IMR-90 (cell line): ENCODE measurements around the gene COL5A2. TPM values are rescaled to one million over a fixed set of nuclear protein-coding genes. Genes with fewer than 3 reads are reported as not detected.
A peak's percentile ranks its signal among the peaks of the same experiment; 100 is the strongest.

Experiments
- ATAC-seq: fragments of 200-7000 bp; cut with Tn5 transposase; 2 replicates; pipeline ENCODE4 v1.9.1; 2020; ENCODE audit warnings: low read depth, mild to moderate bottlenecking, moderate library complexity
- BruUV-seq: library from RNA; stranded (reverse); fragments of 400-500 nt; replicated peaks from 2 replicates; lab custom pipeline; 2021; lab: Mats Ljungman, UMichigan
- CTCF ChIA-PET: fragments of 300-600 bp; formaldehyde crosslinking; extraction: SDS; loops from one replicate; lab custom pipeline; 2021; ENCODE audit warnings: antibody characterized with exemption; lab: Yijun Ruan, JAX
- POLR2A ChIA-PET: fragments of 300-600 bp; sonication (Branson Sonifier 250); formaldehyde crosslinking; loops from one replicate; lab custom pipeline; 2022; ENCODE audit warnings: antibody characterized with exemption; ENCODE audit not compliant: unreplicated experiment; lab: Charles Lee
- DNase-seq: peaks from one replicate; pipeline ENCODE4 v3.0.0; 2013
- H2AFZ ChIP-seq: replicated peaks from 2 replicates; pipeline ENCODE3; 2013; ENCODE audit warnings: low read length, mild to moderate bottlenecking; ENCODE audit not compliant: poor library complexity
- H2AK5ac ChIP-seq: 2 replicates; pipeline ENCODE4 v1.6.1; 2013; ENCODE audit warnings: low read depth, low read length, inconsistent platforms
- H2AK9ac ChIP-seq: replicated peaks from 2 replicates; pipeline ENCODE3; 2013; ENCODE audit warnings: mild to moderate bottlenecking, low read depth, low read length, moderate library complexity; ENCODE audit not compliant: poor library complexity
- H2BK120ac ChIP-seq: 2 replicates; pipeline ENCODE4 v1.6.1; 2013; ENCODE audit warnings: low read depth, low read length, inconsistent platforms
- H2BK15ac ChIP-seq: 3 replicates; pipeline ENCODE4 v1.6.1; 2013; ENCODE audit warnings: low read depth, low read length, inconsistent platforms
- H2BK20ac ChIP-seq: 2 replicates; pipeline ENCODE4 v1.6.1; 2013; ENCODE audit warnings: low read depth, mild to moderate bottlenecking, inconsistent platforms, low read length, moderate library complexity
- H2BK5ac ChIP-seq: 2 replicates; pipeline ENCODE4 v1.6.1; 2013; ENCODE audit warnings: mild to moderate bottlenecking, low read depth, low read length, inconsistent platforms; ENCODE audit not compliant: poor library complexity, severe bottlenecking
- H3K14ac ChIP-seq: replicated peaks from 2 replicates; pipeline ENCODE4 v1.6.1; 2013; ENCODE audit warnings: low read depth, low read length, inconsistent platforms
- H3K18ac ChIP-seq: 2 replicates; pipeline ENCODE4 v1.6.1; 2013; ENCODE audit warnings: low read depth, low read length, control low read depth
- H3K23ac ChIP-seq: 2 replicates; pipeline ENCODE4 v1.6.1; 2013; ENCODE audit warnings: low read depth, low read length, inconsistent platforms
- H3K27ac ChIP-seq: 2 replicates; pipeline ENCODE4 v1.5.1; 2013; ENCODE audit warnings: mild to moderate bottlenecking, control low read depth, low read length; ENCODE audit not compliant: insufficient read depth
- H3K27me3 ChIP-seq: 2 replicates; pipeline ENCODE4 v1.6.1; 2013; ENCODE audit warnings: low read length; ENCODE audit not compliant: control insufficient read depth, insufficient read depth
- H3K36me3 ChIP-seq: 2 replicates; pipeline ENCODE4 v1.6.1; 2013; ENCODE audit warnings: low read length, mixed read lengths; ENCODE audit not compliant: control insufficient read depth, insufficient read depth
- H3K4ac ChIP-seq: 2 replicates; pipeline ENCODE4 v1.6.1; 2013; ENCODE audit warnings: low read depth, low read length, inconsistent platforms
- H3K4me1 ChIP-seq: 2 replicates; pipeline ENCODE4 v1.6.1; 2013; ENCODE audit warnings: low read length, mixed read lengths; ENCODE audit not compliant: control insufficient read depth, insufficient read depth
- H3K4me2 ChIP-seq: 2 replicates; pipeline ENCODE4 v1.6.1; 2013; ENCODE audit warnings: low read depth, mild to moderate bottlenecking, control low read depth, low read length, moderate library complexity
- H3K4me3 ChIP-seq: 2 replicates; pipeline ENCODE4 v1.5.1; 2013; ENCODE audit warnings: low read depth, mild to moderate bottlenecking, control low read depth, low read length, moderate library complexity; ENCODE audit not compliant: insufficient read depth
- H3K56ac ChIP-seq: 2 replicates; pipeline ENCODE4 v1.6.1; 2013; ENCODE audit warnings: low read length, inconsistent platforms; ENCODE audit not compliant: insufficient read depth; ENCODE audit errors: extremely low read depth
- H3K79me1 ChIP-seq, 2 experiments: 2 replicates each; pipeline ENCODE4 v1.6.1; 2013; ENCODE audit warnings: low read length in 2 of 2, inconsistent platforms in 1 of 2, low read depth in 1 of 2
- H3K9ac ChIP-seq: 2 replicates; pipeline ENCODE4 v1.6.1; 2013; ENCODE audit warnings: low read depth, low read length, control low read depth
- H3K9me1 ChIP-seq: 2 replicates; pipeline ENCODE4 v1.6.1; 2013; ENCODE audit warnings: low read length, inconsistent platforms; ENCODE audit not compliant: insufficient read depth
- H3K9me3 ChIP-seq: 2 replicates; pipeline ENCODE4 v1.6.1; 2013; ENCODE audit warnings: low read length; ENCODE audit not compliant: control insufficient read depth, insufficient read depth
- H4K20me1 ChIP-seq: 2 replicates; pipeline ENCODE4 v1.6.1; 2013; ENCODE audit warnings: low read length, inconsistent platforms; ENCODE audit not compliant: insufficient read depth
- H4K5ac ChIP-seq: 2 replicates; pipeline ENCODE4 v1.6.1; 2013; ENCODE audit warnings: mild to moderate bottlenecking, low read depth, low read length, control low read depth
- H4K8ac ChIP-seq, 2 experiments: 2 replicates each; pipeline ENCODE4 v1.6.1; 2013; ENCODE audit warnings: low read depth in 2 of 2, low read length in 2 of 2, control low read depth in 1 of 2, inconsistent platforms in 1 of 2
- H4K91ac ChIP-seq: 2 replicates; pipeline ENCODE4 v1.6.1; 2013; ENCODE audit warnings: low read depth, low read length, inconsistent platforms; ENCODE audit not compliant: insufficient read depth
- BHLHE40 ChIP-seq: fragments of 150-350 bp; IDR thresholded peaks from 2 replicates; pipeline ENCODE4 v1.6.1; 2016; ENCODE audit warnings: mild to moderate bottlenecking, low read depth, low read length
- CEBPB ChIP-seq: IDR thresholded peaks from 2 replicates; pipeline ENCODE4 v1.6.1; 2012; ENCODE audit warnings: low read depth, low read length, improper control_type of control experiment
- CHD1 ChIP-seq: IDR thresholded peaks from 2 replicates; pipeline ENCODE4 v1.6.1; 2012; ENCODE audit warnings: low read depth, low read length, improper control_type of control experiment
- CTCF ChIP-seq: conservative IDR thresholded peaks from 2 replicates; pipeline ENCODE4 v1.5.1; 2012; ENCODE audit warnings: mild to moderate bottlenecking, low read depth, low read length, improper control_type of control experiment
- ELK1 ChIP-seq: fragments of 150-350 bp; IDR thresholded peaks from 2 replicates; pipeline ENCODE4 v1.6.1; 2016; ENCODE audit warnings: low read depth, mild to moderate bottlenecking, low read length, moderate library complexity, borderline replicate concordance
- FOS ChIP-seq: fragments of 150-350 bp; IDR thresholded peaks from 2 replicates; pipeline ENCODE4 v1.6.1; 2016; ENCODE audit warnings: low read depth, low read length
- MAFK ChIP-seq: IDR thresholded peaks from 2 replicates; pipeline ENCODE4 v1.6.1; 2012; ENCODE audit warnings: low read depth, low read length, improper control_type of control experiment
- MAZ ChIP-seq: IDR thresholded peaks from 2 replicates; pipeline ENCODE4 v1.6.1; 2012; ENCODE audit warnings: low read depth, mild to moderate bottlenecking, low read length, improper control_type of control experiment, moderate library complexity, borderline replicate concordance
- MXI1 ChIP-seq: IDR thresholded peaks from 2 replicates; pipeline ENCODE4 v1.6.1; 2012; ENCODE audit warnings: low read depth, mild to moderate bottlenecking, low read length, moderate library complexity, borderline replicate concordance
- NFE2L2 ChIP-seq: fragments of 150-350 bp; IDR thresholded peaks from 2 replicates; pipeline ENCODE4 v1.6.1; 2016; ENCODE audit warnings: low read depth, mild to moderate bottlenecking, low read length
- POLR2A ChIP-seq: IDR thresholded peaks from 2 replicates; pipeline ENCODE4 v1.6.1; 2012; ENCODE audit warnings: mild to moderate bottlenecking, low read depth, low read length
- RAD21 ChIP-seq: IDR thresholded peaks from 2 replicates; pipeline ENCODE4 v1.6.1; 2012; ENCODE audit warnings: low read length, improper control_type of control experiment
- RFX5 ChIP-seq: IDR thresholded peaks from 2 replicates; pipeline ENCODE4 v1.8.0; 2012; ENCODE audit warnings: low read depth, mild to moderate bottlenecking, low read length, moderate library complexity
- WGBS, 2 experiments: methylation state at CpG; one replicate each; pipeline versions ENCODE4 v1.1.5 to v1.1.7; 2013; ENCODE audit warnings: missing lambda C conversion rate in 2 of 2; ENCODE audit not compliant: insufficient read length in 1 of 2; ENCODE audit errors: extremely low coverage in 2 of 2; 5-methylcytosine and 5-hydroxymethylcytosine counted together
- dilution Hi-C: fragments of 300-500 bp; cut with HindIII; formaldehyde crosslinking; loops from one replicate; pipeline ENCODE4 v1.14.3; 2018; ENCODE audit warnings: low sequenced_read_pairs; ENCODE audit not compliant: unreplicated experiment
- in situ Hi-C: fragments of 300-500 bp; cut with MboI; formaldehyde crosslinking; loops from 3 replicates; pipeline ENCODE4 v1.14.3; 2019; ENCODE audit warnings: low sequenced_read_pairs, inconsistent platforms, mixed read lengths
- intact Hi-C: fragments of 100-400 bp; cut with micrococcal nuclease; formaldehyde crosslinking; loops from 2 replicates; pipeline ENCODE4 v1.10.0; 2022
- polyA plus RNA-seq, 3 experiments: library from polyadenylated mRNA; depleted of rRNA; stranded (reverse); fragments of >200 nt; gene quantifications; 2 replicates each; pipeline ENCODE4 v1.2.3, GENCODE V29; 2012; ENCODE audit warnings: low replicate concordance in 1 of 3
- total RNA-seq: library from RNA; depleted of rRNA; stranded (reverse); fragments of >200 nt; gene quantifications from 2 replicates; pipeline ENCODE4 v1.2.3, GENCODE V29; 2012

Gene COL5A2
- total and polyA plus RNA-seq, 2 of the 4 experiments (the other 2 are of a cell fraction): 181 to 257 TPM

GRCh38 chr2:189076572-189076971 is 103.0 kb downstream of the COL5A2 start:
- in situ Hi-C loops: no loop called here

More at GRCh38 chr2:189076572-189076971, 103.0 kb downstream of the COL5A2 start:
- Histone ChIP-seq H2AFZ (no peak overlapping the region), H3K4me3 (no peak overlapping the region), H3K9me3 (no peaks in the 10 kb centered on the region; the same call in 1 of the 2 replicates), H3K27me3 (no peaks in the 10 kb centered on the region), H2BK120ac (no peak overlapping the region), H4K20me1 (no peaks in the 10 kb centered on the region), H4K5ac (no peak overlapping the region), H3K4me2 (no peak overlapping the region), H4K91ac (no peak overlapping the region), H2BK20ac (no peak overlapping the region), H3K4ac (no peak overlapping the region), H3K18ac (no peak overlapping the region), H3K14ac (no peak overlapping the region), H3K79me1 (peaks cover 16 to 33% of the 10 kb centered on the region in 2 experiments; a peak in 3 of 4 replicates), H3K9me1 (no peaks in the 10 kb centered on the region), H2BK15ac (no peak overlapping the region), H3K9ac (no peak overlapping the region), H2AK5ac (no peak overlapping the region), H2AK9ac (no peak overlapping the region), H3K27ac (peak overlapping the region; percentile 45; the same call in 1 of the 2 replicates), H3K56ac (no peak overlapping the region), H4K8ac (no peak overlapping the region), H2BK5ac (peak overlapping the region; percentile 32), H3K36me3 (peaks cover 49% of the 10 kb centered on the region), H3K4me1 (peaks cover 2% of the 10 kb centered on the region; the same call in 1 of the 2 replicates), H3K23ac (no peak overlapping the region)
- intact Hi-C loops: no loop called here
- peak; percentile 61 for ATAC-seq
- 60% methylated on average over 1 of the region's 3 CpGs; no CpG with 5 or more reads in 1 of the 2 experiments for WGBS, 2 experiments
- ChIA-PET CTCF (no interaction called here), POLR2A (interaction anchor here (0.6 kb wide), 1 partner anchor 13 kb away, joined by 3 read pairs; no protein-coding TSS in a partner anchor)
- TF ChIP-seq FOS (no peak), CTCF (no peak), NFE2L2 (no peak), RAD21 (no peak), MAZ (no peak), ELK1 (no peak), MXI1 (no peak), POLR2A (no peak), BHLHE40 (no peak), MAFK (no peak), RFX5 (no peak), CEBPB (no peak), CHD1 (no peak)
- dilution Hi-C loops: no loop called here
- DNase-seq: peak; percentile 49
- no TSS peak for BruUV-seq
